Neural progenitor cell (in vitro differentiated cells): ENCODE results near the gene INPP4B. TPM values are rescaled to one million over a fixed set of nuclear protein-coding genes. Genes with fewer than 3 reads are reported as not detected.

Experiments used
- DNase-seq: peaks from one replicate; pipeline ENCODE4 v3.0.0-alpha.2; 2016; ENCODE audit warnings: low spot score
- H2AFZ ChIP-seq: fragments of 200-600 bp; sonication (generic); replicated peaks from 2 replicates; pipeline ENCODE4 v1.6.1; 2016; ENCODE audit warnings: antibody characterized with exemption
- H3F3A ChIP-seq: fragments of 200-600 bp; sonication (generic); 2 replicates; pipeline ENCODE4 v1.6.1; 2016; ENCODE audit warnings: antibody characterized with exemption, low read depth
- H3K27ac ChIP-seq: fragments of 200-600 bp; sonication (generic); 2 replicates; pipeline ENCODE4 v1.5.1; 2016; ENCODE audit warnings: mild to moderate bottlenecking
- H3K27me3 ChIP-seq: fragments of 200-600 bp; sonication (generic); 2 replicates; pipeline ENCODE4 v1.6.1; 2016; ENCODE audit warnings: mild to moderate bottlenecking, moderate library complexity
- H3K36me3 ChIP-seq: fragments of 200-600 bp; sonication (generic); 2 replicates; pipeline ENCODE4 v1.5.1; 2016
- H3K4me1 ChIP-seq: fragments of 200-600 bp; sonication (generic); 2 replicates; pipeline ENCODE4 v1.6.1; 2016; ENCODE audit warnings: mixed run types
- H3K4me2 ChIP-seq: fragments of 200-600 bp; sonication (generic); 2 replicates; pipeline ENCODE4 v1.6.1; 2016
- H3K4me3 ChIP-seq: fragments of 200-600 bp; sonication (generic); 2 replicates; pipeline ENCODE4 v1.5.1; 2016
- H3K79me2 ChIP-seq: fragments of 200-600 bp; sonication (generic); 2 replicates; pipeline ENCODE4 v1.6.1; 2016; ENCODE audit warnings: low read depth
- H3K9ac ChIP-seq: fragments of 200-600 bp; sonication (generic); 2 replicates; pipeline ENCODE4 v1.6.1; 2016
- H3K9me3 ChIP-seq: fragments of 200-600 bp; sonication (generic); 2 replicates; pipeline ENCODE4 v1.5.1; 2016; ENCODE audit warnings: low read depth
- H4K20me1 ChIP-seq: fragments of 200-600 bp; sonication (generic); 2 replicates; pipeline ENCODE4 v1.6.1; 2016; ENCODE audit warnings: low read depth
- H3K27ac Mint-ChIP-seq: 3 replicates; pipeline ENCODE4 v1.8.0; 2021; ENCODE audit warnings: mixed read lengths
- H3K27me3 Mint-ChIP-seq: 2 replicates; pipeline ENCODE4 v1.8.0; 2022; ENCODE audit warnings: low read depth, mild to moderate bottlenecking, inconsistent platforms, moderate library complexity, mixed read lengths; ENCODE audit not compliant: insufficient read depth
- H3K36me3 Mint-ChIP-seq: 3 replicates; pipeline ENCODE4 v1.8.0; 2021; ENCODE audit warnings: mixed read lengths
- H3K4me1 Mint-ChIP-seq: 3 replicates; pipeline ENCODE4 v1.8.0; 2021; ENCODE audit warnings: mixed read lengths
- H3K4me3 Mint-ChIP-seq: 3 replicates; pipeline ENCODE4 v1.8.0; 2021; ENCODE audit warnings: mild to moderate bottlenecking, moderate library complexity, mixed read lengths
- H3K9me3 Mint-ChIP-seq: 3 replicates; pipeline ENCODE4 v1.8.0; 2020; ENCODE audit warnings: mixed read lengths
- EZH2 ChIP-seq: fragments of 200-600 bp; sonication (generic); IDR thresholded peaks from 2 replicates; pipeline ENCODE4 v1.6.1; 2017; ENCODE audit warnings: antibody characterized with exemption, mild to moderate bottlenecking, moderate library complexity
- EZH2phosphoT487 ChIP-seq: fragments of 200-600 bp; sonication (generic); IDR thresholded peaks from 2 replicates; pipeline ENCODE4 v1.6.1; 2017; ENCODE audit warnings: antibody characterized with exemption
- total RNA-seq: library from RNA; depleted of rRNA; stranded (reverse); fragments of >200 nt; gene quantifications from 2 replicates; pipeline ENCODE4 v1.2.3, GENCODE V29; 2015; ENCODE audit warnings: low replicate concordance
- TF ChIP-seq, protein P1 (sequence below): fragments of 200-600 bp; sonication (generic); IDR thresholded peaks from 2 replicates; pipeline ENCODE4 v1.5.1; 2017; ENCODE audit warnings: antibody characterized with exemption, mild to moderate bottlenecking

Gene INPP4B
- total RNA-seq, 1 donor from 2014 or later, result 1.3 TPM

GRCh38 chr4:142443469-142443868 is 402.6 kb downstream of the INPP4B start:
- Mint-ChIP-seq H3K27ac (no peak overlapping the region), H3K27me3 (peaks cover 2% of the 10 kb centered on the region), H3K9me3 (no peaks in the 10 kb centered on the region), H3K36me3 (no peaks in the 10 kb centered on the region), H3K4me3 (no peak overlapping the region), H3K4me1 (no peaks in the 10 kb centered on the region)
- Histone ChIP-seq H3K9ac (no peak overlapping the region), H3K27ac (no peak overlapping the region), H3K27me3 (no peaks in the 10 kb centered on the region), H3K4me3 (no peak overlapping the region), H3K4me2 (no peak overlapping the region), H3K79me2 (no peaks in the 10 kb centered on the region), H3K4me1 (no peaks in the 10 kb centered on the region), H2AFZ (no peak overlapping the region), H3F3A (no peaks in the 10 kb centered on the region), H4K20me1 (no peaks in the 10 kb centered on the region), H3K36me3 (no peaks in the 10 kb centered on the region), H3K9me3 (no peaks in the 10 kb centered on the region)
- no peak for DNase-seq
- TF ChIP-seq, protein P1, sequence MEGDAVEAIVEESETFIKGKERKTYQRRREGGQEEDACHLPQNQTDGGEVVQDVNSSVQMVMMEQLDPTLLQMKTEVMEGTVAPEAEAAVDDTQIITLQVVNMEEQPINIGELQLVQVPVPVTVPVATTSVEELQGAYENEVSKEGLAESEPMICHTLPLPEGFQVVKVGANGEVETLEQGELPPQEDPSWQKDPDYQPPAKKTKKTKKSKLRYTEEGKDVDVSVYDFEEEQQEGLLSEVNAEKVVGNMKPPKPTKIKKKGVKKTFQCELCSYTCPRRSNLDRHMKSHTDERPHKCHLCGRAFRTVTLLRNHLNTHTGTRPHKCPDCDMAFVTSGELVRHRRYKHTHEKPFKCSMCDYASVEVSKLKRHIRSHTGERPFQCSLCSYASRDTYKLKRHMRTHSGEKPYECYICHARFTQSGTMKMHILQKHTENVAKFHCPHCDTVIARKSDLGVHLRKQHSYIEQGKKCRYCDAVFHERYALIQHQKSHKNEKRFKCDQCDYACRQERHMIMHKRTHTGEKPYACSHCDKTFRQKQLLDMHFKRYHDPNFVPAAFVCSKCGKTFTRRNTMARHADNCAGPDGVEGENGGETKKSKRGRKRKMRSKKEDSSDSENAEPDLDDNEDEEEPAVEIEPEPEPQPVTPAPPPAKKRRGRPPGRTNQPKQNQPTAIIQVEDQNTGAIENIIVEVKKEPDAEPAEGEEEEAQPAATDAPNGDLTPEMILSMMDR, result peak; percentile 9
- TF ChIP-seq EZH2phosphoT487 (no peak), EZH2 (no peak)

GRCh38 chr4:142440093-142440492 is 406.0 kb downstream of the INPP4B start:
- no peaks in the 10 kb centered on the region for H3K36me3 ChIP-seq
- H2AFZ ChIP-seq, result no peak overlapping the region
- no peak overlapping the region for H3K9ac ChIP-seq
- TF ChIP-seq, protein P1, result no peak
- TF ChIP-seq EZH2phosphoT487, result no peak
- TF ChIP-seq EZH2, result no peak
- Mint-ChIP-seq H3K27me3 (no peaks in the 10 kb centered on the region), H3K4me1 (peaks cover 4% of the 10 kb centered on the region), H3K9me3 (peaks cover 10% of the 10 kb centered on the region), H3K27ac (no peak overlapping the region), H3K4me3 (no peak overlapping the region), H3K36me3 (no peaks in the 10 kb centered on the region)
- H3K27me3 ChIP-seq, result no peaks in the 10 kb centered on the region
- H3K4me1 ChIP-seq, result peaks cover 12% of the 10 kb centered on the region
- no peaks in the 10 kb centered on the region for H3F3A ChIP-seq
- no peaks in the 10 kb centered on the region for H4K20me1 ChIP-seq
- no peak for DNase-seq
- H3K79me2 ChIP-seq, result no peaks in the 10 kb centered on the region
- H3K27ac ChIP-seq, result no peak overlapping the region
- no peak overlapping the region for H3K4me2 ChIP-seq
- H3K4me3 ChIP-seq, result no peak overlapping the region
- H3K9me3 ChIP-seq, result no peaks in the 10 kb centered on the region

DNA sequence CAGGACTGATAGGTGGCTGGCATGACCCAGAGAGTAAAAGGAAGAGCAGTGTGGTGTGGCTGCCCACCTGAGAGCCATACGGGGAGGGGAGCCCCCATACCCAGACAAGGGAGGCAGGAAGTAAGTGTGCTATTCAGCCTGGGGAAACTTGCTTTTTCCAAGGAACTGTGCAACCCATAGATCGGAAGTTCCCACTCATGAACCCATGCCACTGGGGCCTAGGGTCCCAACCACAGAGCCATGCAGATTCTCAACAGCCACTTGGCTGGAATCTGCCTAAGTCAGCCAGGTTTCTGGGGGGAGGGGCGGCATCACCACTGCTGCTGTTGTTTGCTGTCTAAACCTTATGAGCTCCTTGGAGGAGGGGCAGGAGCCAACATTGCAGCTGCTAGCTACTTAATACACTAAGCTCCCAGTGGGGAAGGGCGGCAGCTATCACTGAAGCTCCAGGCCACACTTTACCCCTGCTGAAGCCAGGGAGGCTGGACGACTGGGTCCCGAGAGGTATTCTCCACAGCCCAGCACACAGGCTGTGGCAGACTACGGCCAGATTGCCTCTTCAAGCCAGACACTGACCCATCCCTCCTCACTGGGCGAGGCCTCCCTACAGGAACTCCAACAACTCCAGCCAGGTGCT is 410.4 kb downstream of the INPP4B start:
- H3F3A ChIP-seq, result no peaks in the 10 kb centered on the region
- peaks cover 4% of the 10 kb centered on the region for H3K4me1 Mint-ChIP-seq
- no peaks in the 10 kb centered on the region for H3K79me2 ChIP-seq
- no peaks in the 10 kb centered on the region for H4K20me1 ChIP-seq
- no peak overlapping the region for H3K4me3 ChIP-seq
- H3K4me3 Mint-ChIP-seq, result no peak overlapping the region
- no peaks in the 10 kb centered on the region for H3K36me3 Mint-ChIP-seq
- H3K4me1 ChIP-seq, result peaks cover 12% of the 10 kb centered on the region
- H3K27me3 ChIP-seq, result no peaks in the 10 kb centered on the region
- peak overlapping the region; percentile 87 for H3K27ac Mint-ChIP-seq
- no peaks in the 10 kb centered on the region for H3K27me3 Mint-ChIP-seq
- H2AFZ ChIP-seq, result peak overlapping the region; percentile 85
- peak overlapping the region; percentile 66 for H3K4me2 ChIP-seq
- TF ChIP-seq EZH2, result no peak
- TF ChIP-seq, protein P1, result no peak
- TF ChIP-seq EZH2phosphoT487, result no peak
- no peaks in the 10 kb centered on the region for H3K9me3 ChIP-seq
- peak overlapping the region; percentile 46 for H3K27ac ChIP-seq
- DNase-seq, result peak; percentile 83
- H3K9ac ChIP-seq, result no peak overlapping the region
- peaks cover 10% of the 10 kb centered on the region for H3K9me3 Mint-ChIP-seq
- no peaks in the 10 kb centered on the region for H3K36me3 ChIP-seq
